Posterior cingulate gyrus (tissue), 11 donors: ENCODE data around the gene NRG3.

ENCODE experiments used
- DNase-seq, 10 donors: peaks; one replicate each; pipeline versions ENCODE4 v3.0.0 to v3.0.0-alpha.2; 2020 to 2021; ENCODE audit warnings: mixed read lengths in 3 of 10
- intact Hi-C: fragments of 100-400 bp; cut with DNase I; formaldehyde crosslinking; loops from one replicate; pipeline ENCODE4 v1.15.1; 2023

The NRG3 gene

GRCh38 chr10:82438277-82438676, 563.3 kb downstream of the NRG3 start:
- intact Hi-C loops, result no loop called here
- DNase-seq, result no peak

GRCh38 chr10:82440775-82441174, 565.8 kb downstream of the NRG3 start:
- no peak for DNase-seq
- intact Hi-C loops, result no loop called here

- intact Hi-C loops, result no loop called here
Measured at GRCh38 chr10:82452046-82452445, 577.1 kb downstream of the NRG3 start.

GRCh38 chr10:82452676-82453075, 577.7 kb downstream of the NRG3 start:
- intact Hi-C loops, result no loop called here
- no peak for DNase-seq

More at GRCh38 chr10:82452046-82452445, 577.1 kb downstream of the NRG3 start:
- no peak for DNase-seq

DNA sequence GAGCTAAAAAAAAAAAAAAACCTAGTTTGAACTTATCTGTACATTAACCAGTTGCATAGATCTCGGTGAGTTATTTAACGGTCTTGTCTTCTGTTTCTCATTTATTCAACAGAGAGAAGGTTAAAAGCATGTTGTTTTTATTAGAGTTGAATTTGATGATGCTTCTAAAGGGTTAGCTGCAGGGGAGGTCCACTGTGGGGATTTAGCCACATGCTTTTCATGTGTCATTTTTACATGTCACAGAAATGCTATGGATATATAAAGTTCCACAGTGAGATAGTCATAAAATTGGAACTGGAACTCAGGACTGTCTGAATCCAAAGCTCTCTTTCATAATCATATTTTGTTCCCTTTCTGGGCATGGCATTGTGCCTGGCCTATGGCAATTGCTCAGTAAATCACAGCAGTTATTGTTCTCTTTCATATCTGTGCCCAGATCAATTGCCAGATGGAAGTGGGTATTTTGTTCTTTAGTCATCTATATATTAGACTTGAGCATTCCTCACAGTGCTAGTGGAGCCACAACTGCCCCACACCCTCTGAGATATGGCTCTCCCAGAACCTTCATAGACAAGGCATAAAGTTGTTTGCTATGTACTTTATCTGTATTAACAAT, 578.8 kb downstream of the NRG3 start:
- intact Hi-C loops, result no loop called here
- DNase-seq, result no peak

- DNase-seq, result no peak
- intact Hi-C loops, result no loop called here
Measured at GRCh38 chr10:82462910-82463551, 588.0 kb downstream of the NRG3 start.

DNA sequence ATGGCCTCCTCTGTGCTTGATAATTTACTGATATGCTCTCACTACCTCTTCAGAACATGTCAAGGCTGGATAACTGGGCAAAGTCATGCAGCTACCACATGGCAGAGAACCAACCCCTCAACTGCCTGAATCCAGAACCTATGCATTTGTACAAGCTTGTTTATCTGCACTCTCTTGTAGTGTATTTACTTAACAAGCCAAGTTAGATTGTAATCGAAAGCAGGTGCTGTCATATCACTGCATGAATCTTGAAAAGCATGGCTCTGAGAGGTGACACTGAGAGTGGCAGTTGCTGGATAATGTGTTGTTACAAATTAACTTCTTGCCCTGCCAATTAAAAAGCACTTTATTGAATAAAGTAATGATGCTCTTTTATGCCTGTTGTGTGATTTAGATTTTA, 588.6 kb downstream of the NRG3 start:
- no peak for DNase-seq
- intact Hi-C loops, result no loop called here

- no peak for DNase-seq
- intact Hi-C loops, result no loop called here
Measured at GRCh38 chr10:82464191-82464818, 589.3 kb downstream of the NRG3 start.

GRCh38 chr10:82464966-82465365, 590.0 kb downstream of the NRG3 start:
- no peak for DNase-seq
- intact Hi-C loops, result no loop called here

- intact Hi-C loops, result no loop called here
- no peak for DNase-seq
Measured at GRCh38 chr10:82468453-82468852, 593.5 kb downstream of the NRG3 start.

- no peak for DNase-seq
- intact Hi-C loops, result no loop called here
Measured at GRCh38 chr10:82472406-82473335, 597.7 kb downstream of the NRG3 start.

- DNase-seq, result no peak
- intact Hi-C loops, result no loop called here
Measured at GRCh38 chr10:82477776-82478175, 602.8 kb downstream of the NRG3 start.

- DNase-seq, result no peak
- intact Hi-C loops, result no loop called here
Measured at GRCh38 chr10:82492647-82493046, 617.7 kb downstream of the NRG3 start.

GRCh38 chr10:82496114-82496513, 621.1 kb downstream of the NRG3 start:
- no peak for DNase-seq
- intact Hi-C loops, result no loop called here

DNA sequence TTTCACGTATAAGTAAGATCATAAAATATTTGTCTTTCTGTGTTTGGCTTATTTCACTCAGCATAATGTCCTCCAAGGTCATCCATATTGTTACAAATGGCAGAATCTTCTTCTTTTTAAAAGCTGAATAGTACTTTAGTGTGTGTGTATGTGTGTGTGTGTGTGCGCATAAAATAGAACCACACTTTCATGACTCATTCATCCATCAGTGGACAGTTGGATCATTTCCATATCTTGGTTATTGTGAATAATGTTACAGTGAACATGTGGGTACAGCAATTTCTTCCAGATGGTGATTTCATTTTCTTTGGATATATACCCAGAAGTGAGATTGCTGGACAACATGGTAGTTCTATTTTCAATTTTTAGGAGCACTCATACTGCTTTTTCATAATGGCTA, 622.4 kb downstream of the NRG3 start:
- no peak for DNase-seq
- intact Hi-C loops, result no loop called here

DNA sequence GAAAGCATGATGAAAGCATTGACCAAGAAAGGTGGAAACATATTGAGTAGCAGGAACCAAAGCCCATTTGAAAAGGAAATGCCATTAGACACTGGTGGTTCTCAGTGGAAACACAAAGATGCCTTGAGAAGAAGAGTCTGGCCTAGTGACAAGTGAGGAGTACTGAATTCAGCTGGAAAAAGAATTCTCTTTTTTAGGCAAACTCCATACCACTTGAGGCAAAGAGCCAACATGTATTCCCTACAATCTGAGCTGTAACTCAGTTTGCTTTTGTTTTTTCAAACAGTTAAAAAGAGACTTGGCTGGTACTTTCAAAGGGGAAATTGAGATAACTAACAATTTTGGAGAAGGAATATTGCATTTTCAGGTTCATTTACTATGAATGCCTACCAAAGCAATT, 624.0 kb downstream of the NRG3 start:
- intact Hi-C loops, result no loop called here
- DNase-seq, result no peak

GRCh38 chr10:82505009-82505408, 630.0 kb downstream of the NRG3 start:
- intact Hi-C loops, result no loop called here
- no peak for DNase-seq

GRCh38 chr10:82506680-82507376, 631.8 kb downstream of the NRG3 start:
- intact Hi-C loops, result no loop called here
- DNase-seq, result no peak

DNA sequence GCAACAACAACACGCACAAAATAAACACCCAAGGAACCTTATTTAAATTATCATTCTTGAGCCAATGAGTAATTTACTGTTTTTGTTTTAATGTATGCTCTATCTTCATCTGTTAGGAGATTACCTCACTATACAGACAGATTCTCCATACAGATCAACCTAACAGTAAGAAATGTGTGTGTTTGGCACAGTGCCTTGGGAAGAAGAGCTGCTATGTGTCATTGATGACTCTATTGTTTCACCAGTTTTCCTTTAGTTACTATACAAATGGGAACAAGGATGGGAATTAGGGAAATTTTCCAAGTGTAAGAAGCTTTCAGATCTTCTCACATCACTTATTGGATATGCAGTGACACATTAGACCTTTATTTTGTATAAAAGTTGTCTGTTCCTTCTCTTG, 640.3 kb downstream of the NRG3 start:
- DNase-seq, result no peak
- intact Hi-C loops, result no loop called here

- DNase-seq, result no peak
- intact Hi-C loops, result no loop called here
Measured at GRCh38 chr10:82529062-82529461, 654.1 kb downstream of the NRG3 start.

- intact Hi-C loops, result no loop called here
- DNase-seq, result no peak
Measured at GRCh38 chr10:82535457-82535856, 660.5 kb downstream of the NRG3 start.
